Cortex of kidney (tissue), 1 donor: Measurements from ENCODE around the gene DMBT1.

Experiments
- DNase-seq: peaks from one replicate; lab custom pipeline; 2025; lab: John Stamatoyannopoulos, UW

DMBT1 gene

GRCh38 chr10:122669842-122670241 is 109.3 kb downstream of the DMBT1 start:
- no peak for DNase-seq

- DNase-seq = no peak
Measured at GRCh38 chr10:122671355-122671754, 110.8 kb downstream of the DMBT1 start.

GRCh38 chr10:122672655-122673054 is 112.1 kb downstream of the DMBT1 start:
- DNase-seq = no peak

- DNase-seq = no peak
Measured at GRCh38 chr10:122673269-122673668, 112.7 kb downstream of the DMBT1 start.

- DNase-seq = no peak
Measured at GRCh38 chr10:122673731-122674130, 113.2 kb downstream of the DMBT1 start.

GRCh38 chr10:122674781-122675180 is 114.2 kb downstream of the DMBT1 start:
- DNase-seq = no peak

GRCh38 chr10:122675278-122675677 is 114.7 kb downstream of the DMBT1 start:
- no peak for DNase-seq

GRCh38 chr10:122678266-122678665 is 117.7 kb downstream of the DMBT1 start:
- DNase-seq = no peak

GRCh38 chr10:122682522-122682921 is 122.0 kb downstream of the DMBT1 start:
- no peak for DNase-seq

GRCh38 chr10:122688293-122688989 is 127.9 kb downstream of the DMBT1 start:
- DNase-seq = no peak

- DNase-seq = no peak
Measured at GRCh38 chr10:122689146-122689820, 128.7 kb downstream of the DMBT1 start.

- DNase-seq = no peak
Measured at GRCh38 chr10:122692744-122693143, 132.2 kb downstream of the DMBT1 start.
